GM13976 (cell line): Measurements from ENCODE around the gene AUTS2.

Experiments
- DNase-seq: peaks from one replicate; pipeline ENCODE4 v3.0.0; 2012; ENCODE audit warnings: low spot score
- in situ Hi-C: fragments of 300-500 bp; cut with MboI; formaldehyde crosslinking; loops from one replicate; pipeline ENCODE4 v1.12.0; 2022; ENCODE audit warnings: low sequenced_read_pairs, mixed read lengths, inconsistent platforms; ENCODE audit not compliant: unreplicated experiment
- TF ChIP-seq, protein P1 (sequence below): IDR thresholded peaks from 2 replicates; pipeline ENCODE4 v1.5.1; 2012; ENCODE audit warnings: borderline replicate concordance, mild to moderate bottlenecking; ENCODE audit not compliant: insufficient read depth; ENCODE audit errors: extremely low read depth, missing control alignments, control extremely low read depth

Gene AUTS2

DNA sequence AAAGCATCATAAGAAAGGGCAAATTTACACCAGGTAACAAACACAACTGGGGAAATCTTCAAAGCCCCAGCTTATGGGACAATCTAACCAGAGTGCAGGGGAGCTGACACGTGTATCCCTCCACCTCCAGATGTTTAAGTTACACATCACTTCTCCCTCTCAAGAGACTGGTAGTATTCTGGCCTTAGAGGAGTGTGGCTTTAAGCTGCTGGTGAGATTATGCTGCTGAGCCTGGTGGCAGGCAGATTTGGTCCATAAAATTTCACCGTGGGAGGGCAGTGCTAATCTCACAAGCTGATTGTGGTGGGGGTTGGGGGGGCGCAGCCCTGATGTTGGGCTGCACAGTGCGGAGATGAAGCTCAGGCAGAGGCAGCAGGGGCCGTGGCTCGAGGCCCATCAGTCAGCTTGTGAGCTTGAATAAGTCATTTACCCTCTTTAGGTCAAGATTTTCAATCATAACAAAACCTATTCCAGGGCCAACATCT is 1102.7 kb downstream of the AUTS2 start:
- no peak for DNase-seq
- in situ Hi-C loops = no loop called here
- TF ChIP-seq, protein P1, sequence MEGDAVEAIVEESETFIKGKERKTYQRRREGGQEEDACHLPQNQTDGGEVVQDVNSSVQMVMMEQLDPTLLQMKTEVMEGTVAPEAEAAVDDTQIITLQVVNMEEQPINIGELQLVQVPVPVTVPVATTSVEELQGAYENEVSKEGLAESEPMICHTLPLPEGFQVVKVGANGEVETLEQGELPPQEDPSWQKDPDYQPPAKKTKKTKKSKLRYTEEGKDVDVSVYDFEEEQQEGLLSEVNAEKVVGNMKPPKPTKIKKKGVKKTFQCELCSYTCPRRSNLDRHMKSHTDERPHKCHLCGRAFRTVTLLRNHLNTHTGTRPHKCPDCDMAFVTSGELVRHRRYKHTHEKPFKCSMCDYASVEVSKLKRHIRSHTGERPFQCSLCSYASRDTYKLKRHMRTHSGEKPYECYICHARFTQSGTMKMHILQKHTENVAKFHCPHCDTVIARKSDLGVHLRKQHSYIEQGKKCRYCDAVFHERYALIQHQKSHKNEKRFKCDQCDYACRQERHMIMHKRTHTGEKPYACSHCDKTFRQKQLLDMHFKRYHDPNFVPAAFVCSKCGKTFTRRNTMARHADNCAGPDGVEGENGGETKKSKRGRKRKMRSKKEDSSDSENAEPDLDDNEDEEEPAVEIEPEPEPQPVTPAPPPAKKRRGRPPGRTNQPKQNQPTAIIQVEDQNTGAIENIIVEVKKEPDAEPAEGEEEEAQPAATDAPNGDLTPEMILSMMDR = no peak

GRCh38 chr7:70701477-70701876 is 1103.2 kb downstream of the AUTS2 start:
- no peak for DNase-seq
- in situ Hi-C loops = no loop called here
- TF ChIP-seq, protein P1 = no peak

- TF ChIP-seq, protein P1 = no peak
- in situ Hi-C loops = no loop called here
These were observed 1103.7 kb downstream of the AUTS2 start for GRCh38 chr7:70701991-70702390.

DNA sequence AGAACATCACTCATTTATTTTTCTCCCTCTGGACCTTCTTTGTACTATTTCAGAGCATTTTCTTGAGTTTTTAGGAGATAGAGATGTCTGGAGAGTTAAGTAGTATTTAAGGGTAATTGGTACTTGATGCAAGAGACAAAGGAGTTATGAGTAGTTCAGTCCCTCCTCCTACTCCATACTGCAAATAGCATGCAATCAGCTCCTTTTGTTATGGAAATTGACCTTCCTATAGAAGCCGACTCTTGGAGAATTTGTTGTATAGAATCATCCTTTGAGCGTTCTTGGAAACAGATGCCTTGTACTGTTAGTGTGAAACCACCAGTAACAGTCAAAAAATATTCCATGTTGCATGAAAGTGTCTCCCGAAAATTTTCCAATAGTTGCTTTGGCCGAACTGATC is 1105.5 kb downstream of the AUTS2 start:
- no peak for DNase-seq
- in situ Hi-C loops = no loop called here
- TF ChIP-seq, protein P1 = no peak

More at GRCh38 chr7:70701991-70702390, 1103.7 kb downstream of the AUTS2 start:
- no peak for DNase-seq

DNA sequence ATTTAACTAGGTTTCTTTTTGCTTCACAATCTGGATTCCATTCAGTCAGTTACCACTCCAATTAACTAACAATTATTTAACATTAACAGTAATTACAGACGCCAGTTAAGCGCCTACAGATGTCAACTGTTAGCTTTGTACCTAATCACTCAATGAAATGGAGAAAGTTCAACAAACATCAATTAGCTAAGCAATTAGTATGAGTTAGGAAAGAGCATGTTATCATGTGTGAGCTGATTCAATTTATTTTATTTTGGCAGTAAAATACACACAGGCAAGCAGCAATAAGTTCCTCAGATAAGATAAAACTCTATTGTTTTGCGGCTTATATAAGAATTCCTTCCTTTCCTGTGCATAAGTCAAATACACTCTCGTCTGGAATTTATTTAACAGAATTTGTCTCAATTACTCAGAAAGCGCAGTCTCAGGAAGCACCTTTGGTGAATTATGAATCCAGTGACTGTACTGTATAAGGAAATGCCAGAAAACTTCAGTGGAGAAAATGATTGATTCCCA is 1106.6 kb downstream of the AUTS2 start:
- no peak for DNase-seq
- TF ChIP-seq, protein P1 = no peak
- in situ Hi-C loops = no loop called here

GRCh38 chr7:70706204-70706603 is 1107.9 kb downstream of the AUTS2 start:
- DNase-seq = no peak
- in situ Hi-C loops = no loop called here
- TF ChIP-seq, protein P1 = no peak

DNA sequence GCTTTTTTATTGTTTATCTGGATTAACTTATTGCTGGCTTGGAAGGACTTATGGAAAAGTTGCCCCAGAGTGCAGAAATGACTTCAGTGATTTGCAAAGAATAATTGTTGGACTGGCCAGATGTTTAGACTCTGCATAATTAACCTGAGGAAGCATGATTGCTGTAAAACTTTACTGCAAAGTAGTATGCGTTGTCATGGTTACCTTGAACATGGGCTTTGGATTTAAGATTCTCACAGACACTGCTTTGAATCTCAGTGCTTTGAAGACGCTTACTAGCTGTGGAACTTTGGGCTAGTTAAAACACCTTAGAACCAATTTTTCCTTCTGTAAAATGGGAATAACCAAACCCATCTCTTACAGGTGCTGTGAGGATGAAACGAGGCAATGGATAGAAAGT is 1108.4 kb downstream of the AUTS2 start:
- in situ Hi-C loops = no loop called here
- TF ChIP-seq, protein P1 = no peak
- DNase-seq = no peak
